HepG2 (cell line): ENCODE measurements around the gene MYLK. TPM values are rescaled to one million over a fixed set of nuclear protein-coding genes. Genes with fewer than 3 reads are reported as not detected.

Experiments used
- ATAC-seq: fragments of 200-7000 bp; cut with Tn5 transposase; 3 replicates; pipeline ENCODE4 v1.9.1; 2020; ENCODE audit warnings: mild to moderate bottlenecking, moderate library complexity
- BruUV-seq: library from RNA; stranded (reverse); fragments of 400-500 nt; replicated peaks from 2 replicates; lab custom pipeline; 2021; lab: Mats Ljungman, UMichigan
- CTCF ChIA-PET: fragments of 300-600 bp; formaldehyde crosslinking; extraction: SDS; loops from one replicate; lab custom pipeline; 2021; ENCODE audit warnings: low total read pairs, inconsistent platforms, low intra/inter-chr PET ratio; lab: Yijun Ruan, JAX
- POLR2A ChIA-PET: fragments of 350-600 bp; sonication (Branson Sonifier 250); formaldehyde crosslinking; loops from one replicate; lab custom pipeline; 2020; ENCODE audit warnings: antibody characterized with exemption, inconsistent platforms; lab: Yijun Ruan, JAX
- DNase-seq: peaks from one replicate; pipeline ENCODE4 v3.0.0-alpha.2; 2015; ENCODE audit warnings: low spot score
- FAIRE-seq: peaks from 3 replicates; lab custom pipeline; 2011; peaks lifted over from hg19 to GRCh38; lab: Jason Lieb, UNC
- H2AFZ ChIP-seq: one replicate; pipeline ENCODE4 v1.6.1; 2011; ENCODE audit warnings: low read length, inconsistent platforms
- H3K27ac ChIP-seq: fragments of 300-600 bp; 3 replicates; pipeline ENCODE4 v1.8.0; 2011; ENCODE audit warnings: mixed run types, mild to moderate bottlenecking, mixed read lengths, low read length, inconsistent platforms; ENCODE audit not compliant: insufficient read depth; ENCODE audit errors: extremely low read length
- H3K27me3 ChIP-seq, 2 experiments: fragments of 200-600 bp in 1 of 2; 2 replicates in 1 of 2; 3 replicates in 1 of 2; pipeline versions ENCODE4 v1.6.0 to v1.8.0; 2011; ENCODE audit warnings: low read length in 2 of 2, mild to moderate bottlenecking in 2 of 2, moderate library complexity in 2 of 2, inconsistent platforms in 1 of 2; ENCODE audit not compliant: insufficient read depth in 2 of 2, control insufficient read depth in 1 of 2
- H3K36me3 ChIP-seq, 2 experiments: fragments of 200-600 bp in 1 of 2; replicated peaks in 1 of 2; 2 replicates in 1 of 2; 3 replicates in 1 of 2; pipeline versions ENCODE4 v1.5.1 to v1.8.0; 2011; ENCODE audit warnings: low read length in 2 of 2, inconsistent platforms in 1 of 2; ENCODE audit not compliant: insufficient read depth in 2 of 2, control insufficient read depth in 1 of 2
- H3K4me1 ChIP-seq: 2 replicates; pipeline ENCODE4 v1.5.1; 2012; ENCODE audit warnings: low read length, inconsistent platforms; ENCODE audit not compliant: insufficient read depth
- H3K4me2 ChIP-seq: 2 replicates; pipeline ENCODE4 v1.6.0; 2011; ENCODE audit warnings: low read depth, low read length, inconsistent platforms
- H3K4me3 ChIP-seq, 3 experiments: fragments of 200-600 bp in 1 of 3; sonication (generic), shearing (Covaris generic) in 1 of 3; replicated peaks in 1 of 3; 2 replicates each; pipeline ENCODE4 v1.5.1; 2011 to 2016; ENCODE audit warnings: low read length in 3 of 3, inconsistent platforms in 2 of 3, low read depth in 2 of 3, mild to moderate bottlenecking in 2 of 3, control low read depth in 1 of 3, mixed read lengths in 1 of 3; ENCODE audit not compliant: insufficient read depth in 1 of 3
- H3K79me2 ChIP-seq: one replicate; pipeline ENCODE4 v1.6.1; 2011; ENCODE audit warnings: low read length, inconsistent platforms; ENCODE audit not compliant: insufficient read depth
- H3K9ac ChIP-seq: 2 replicates; pipeline ENCODE4 v1.6.0; 2011; ENCODE audit warnings: mild to moderate bottlenecking, low read depth, low read length, inconsistent platforms; ENCODE audit not compliant: insufficient read depth
- H3K9me3 ChIP-seq: 2 replicates; pipeline ENCODE4 v1.5.1; 2012; ENCODE audit warnings: mild to moderate bottlenecking, low read length
- H4K20me1 ChIP-seq: 2 replicates; pipeline ENCODE4 v1.6.0; 2011; ENCODE audit warnings: inconsistent platforms, mild to moderate bottlenecking, low read length, moderate library complexity; ENCODE audit not compliant: insufficient read depth
- BHLHE40 ChIP-seq: IDR thresholded peaks from 2 replicates; pipeline ENCODE4 v1.6.1; 2011; ENCODE audit warnings: low read length, improper control_type of control experiment
- ELF1 ChIP-seq: sonication (generic); formaldehyde crosslinking; IDR thresholded peaks from 2 replicates; pipeline ENCODE4 v1.4.0; 2020; ENCODE audit warnings: missing genetic modification reagents
- ELF4 ChIP-seq: sonication (generic); formaldehyde crosslinking; IDR thresholded peaks from 2 replicates; pipeline ENCODE4 v1.5.0; 2020; ENCODE audit warnings: missing genetic modification reagents, mild to moderate bottlenecking, moderate library complexity, borderline replicate concordance
- FLYWCH1 ChIP-seq: sonication (generic); formaldehyde crosslinking; IDR thresholded peaks from 2 replicates; pipeline ENCODE4 v1.8.1; 2023; ENCODE audit warnings: mild to moderate bottlenecking, missing genetic modification reagents
- HDAC6 ChIP-seq: fragments of 200-600 bp; sonication (generic); IDR thresholded peaks from 2 replicates; pipeline ENCODE4 v1.7.0; 2017; ENCODE audit warnings: mild to moderate bottlenecking, antibody characterized with exemption, low read length, low read depth
- HMGA1 ChIP-seq: sonication (generic); formaldehyde crosslinking; conservative IDR thresholded peaks from 2 replicates; pipeline ENCODE4 v1.4.0; 2020; ENCODE audit warnings: missing genetic modification reagents
- JUNB ChIP-seq: sonication (generic); formaldehyde crosslinking; IDR thresholded peaks from 2 replicates; pipeline ENCODE4 v1.8.0; 2022; ENCODE audit warnings: missing genetic modification reagents, mild to moderate bottlenecking, borderline replicate concordance
- KLF6 ChIP-seq: IDR thresholded peaks from 2 replicates; pipeline ENCODE4 v1.8.0; 2016; ENCODE audit warnings: missing biosample characterization, missing genetic modification reagents
- MNT ChIP-seq: fragments of 450-650 bp; IDR thresholded peaks from 2 replicates; pipeline ENCODE4 v1.6.1; 2016
- NFIC ChIP-seq: IDR thresholded peaks from 2 replicates; pipeline ENCODE4 v1.6.1; 2012; ENCODE audit warnings: mild to moderate bottlenecking, low read length, inconsistent platforms
- NPAS2 ChIP-seq: sonication (generic); formaldehyde crosslinking; IDR thresholded peaks from 2 replicates; pipeline ENCODE4 v1.8.0; 2022; ENCODE audit warnings: mild to moderate bottlenecking, missing genetic modification reagents, borderline replicate concordance
- POLR2AphosphoS2 ChIP-seq: IDR thresholded peaks from 2 replicates; pipeline ENCODE4 v1.6.1; 2011; ENCODE audit warnings: low read depth, low read length, improper control_type of control experiment
- RNF2 ChIP-seq: fragments of 450-650 bp; conservative IDR thresholded peaks from 2 replicates; pipeline ENCODE4 v1.6.1; 2016; ENCODE audit warnings: low read depth
- SMAD3 ChIP-seq: sonication (generic); formaldehyde crosslinking; IDR thresholded peaks from 2 replicates; pipeline ENCODE4 v1.4.0; 2020; ENCODE audit warnings: missing genetic modification reagents
- TEAD2 ChIP-seq: sonication (generic); formaldehyde crosslinking; IDR thresholded peaks from 2 replicates; pipeline ENCODE4 v1.9.0; 2021; ENCODE audit warnings: missing genetic modification reagents
- TGIF2 ChIP-seq: IDR thresholded peaks from 2 replicates; pipeline ENCODE4 v1.6.1; 2016; ENCODE audit warnings: control low read depth, missing compliant biosample characterization
- ZKSCAN8 ChIP-seq: IDR thresholded peaks from 2 replicates; pipeline ENCODE4 v1.6.1; 2016; ENCODE audit warnings: borderline replicate concordance, missing genetic modification reagents, missing compliant biosample characterization
- ZNF224 ChIP-seq: sonication (generic); formaldehyde crosslinking; IDR thresholded peaks from 2 replicates; pipeline ENCODE4 v1.5.0; 2020; ENCODE audit warnings: mild to moderate bottlenecking, missing genetic modification reagents
- ZNF674 ChIP-seq: sonication (generic); formaldehyde crosslinking; IDR thresholded peaks from 2 replicates; pipeline ENCODE4 v1.5.0; 2020; ENCODE audit warnings: low read depth, mild to moderate bottlenecking, missing genetic modification reagents
- ZNF678 ChIP-seq: sonication (generic); formaldehyde crosslinking; IDR thresholded peaks from 2 replicates; pipeline ENCODE4 v1.4.0; 2020; ENCODE audit warnings: mild to moderate bottlenecking, missing genetic modification reagents
- ZNF850 ChIP-seq: sonication (generic); formaldehyde crosslinking; conservative IDR thresholded peaks from 2 replicates; pipeline ENCODE4 v1.9.0; 2021; ENCODE audit warnings: mild to moderate bottlenecking, missing genetic modification reagents
- WGBS: methylation state at CpG from one replicate; pipeline ENCODE4 v1.1.6; 2017; ENCODE audit warnings: low lambda C conversion rate; 5-methylcytosine and 5-hydroxymethylcytosine counted together
- in situ Hi-C: cut with HindIII; loops from 2 replicates; pipeline ENCODE4 v1.10.0; 2017; ENCODE audit warnings: low pct_unique_long_range_greater_than_20kb; ENCODE audit not compliant: extremely low pct_ligation_motif_present
- intact Hi-C: fragments of 100-400 bp; cut with micrococcal nuclease; formaldehyde crosslinking; loops from one replicate; pipeline ENCODE4 v1.10.0; 2022; ENCODE audit not compliant: unreplicated experiment
- polyA plus RNA-seq, 8 experiments: library from polyadenylated mRNA; depleted of rRNA in 3 of 8; stranded (reverse) in 7 of 8; unstranded in 1 of 8; fragments of >200 nt; fragmentation: Illumina TruSeq in 4 of 8; extraction: Trizol in 4 of 8; gene quantifications; 2 replicates each; pipeline versions ENCODE4 v1.2.1 to v1.2.3, GENCODE V29; 2011 to 2016; ENCODE audit warnings: low read depth in 4 of 8, missing spikeins in 1 of 8, mixed read lengths in 1 of 8; ENCODE audit not compliant: insufficient read depth in 1 of 8
- total RNA-seq, 5 experiments: library from RNA; depleted of rRNA; stranded (reverse); fragments of >200 nt; fragmentation: Illumina TruSeq; extraction: Trizol; gene quantifications; 2 replicates each; pipeline ENCODE4 v1.2.3, GENCODE V29; 2016; ENCODE audit warnings: low read depth in 1 of 5

Gene MYLK
- total and polyA plus RNA-seq, 2 of the 13 experiments (the other 11 are each of a cell fraction or from before 2014, with no cell fraction given), result 10.6 to 34.9 TPM

GRCh38 chr3:123914829-123915228 is 30.7 kb upstream of the MYLK start:
- DNase-seq (no peak), FAIRE-seq (no peak), ATAC-seq (no peak)
- Histone ChIP-seq H3K9me3 (no peaks in the 10 kb centered on the region), H3K27ac (no peak overlapping the region), H3K79me2 (no peaks in the 10 kb centered on the region), H3K9ac (no peak overlapping the region), H3K27me3 (no peaks in the 10 kb centered on the region), H4K20me1 (no peaks in the 10 kb centered on the region), H3K4me1 (no peaks in the 10 kb centered on the region), H3K4me3 (no peak overlapping the region), H3K36me3 (peaks cover 2 to 10% of the 10 kb centered on the region in 2 experiments; a peak in 1 of 5 replicates), H2AFZ (no peak overlapping the region), H3K4me2 (no peak overlapping the region)
- in situ Hi-C loops (no loop called here), intact Hi-C loops (no loop called here)
- CTCF ChIA-PET, result no interaction called here
- POLR2A ChIA-PET, result no interaction called here
- BruUV-seq, result no TSS peak
- WGBS, result 75% methylated on average over 5 of the region's 5 CpGs
- TF ChIP-seq SMAD3 (CRISPR knock-in tag), result no peak
- TF ChIP-seq MNT, result no peak
- TF ChIP-seq TGIF2, result no peak
- no peak for TF ChIP-seq ZNF850 (CRISPR knock-in tag)
- TF ChIP-seq BHLHE40, result no peak
- no peak for TF ChIP-seq RNF2

- Histone ChIP-seq H3K36me3 (0 out of 5 replicates have a peak, but pooled peaks cover 0 to under 1% of the 10 kb centered on the region in 2 experiments), H3K4me1 (no peaks in the 10 kb centered on the region), H2AFZ (no peak overlapping the region), H3K9ac (no peak overlapping the region), H3K9me3 (no peaks in the 10 kb centered on the region), H3K27me3 (0 out of 5 replicates have a peak, but pooled peaks cover 0 to 3% of the 10 kb centered on the region in 2 experiments), H3K4me3 (no peak overlapping the region), H3K79me2 (no peaks in the 10 kb centered on the region), H4K20me1 (no peaks in the 10 kb centered on the region), H3K27ac (no peak overlapping the region), H3K4me2 (no peak overlapping the region)
- FAIRE-seq (no peak), DNase-seq (no peak), ATAC-seq (no peak)
- TF ChIP-seq HMGA1 (CRISPR knock-in tag), result no peak
- TF ChIP-seq POLR2AphosphoS2, result no peak
- no peak for TF ChIP-seq ZKSCAN8 (CRISPR knock-in tag)
- no peak for TF ChIP-seq ELF4 (CRISPR knock-in tag)
- TF ChIP-seq NFIC, result no peak
- no peak for TF ChIP-seq JUNB (CRISPR knock-in tag)
- TF ChIP-seq TEAD2 (CRISPR knock-in tag), result no peak
- no peak for TF ChIP-seq HDAC6
- TF ChIP-seq ELF1, result no peak
- TF ChIP-seq KLF6 (CRISPR knock-in tag), result no peak
- TF ChIP-seq ZNF224 (CRISPR knock-in tag), result no peak
- TF ChIP-seq ZNF678, result no peak
- no peak for TF ChIP-seq ZNF674 (CRISPR knock-in tag)
- no peak for TF ChIP-seq FLYWCH1
- no peak for TF ChIP-seq NPAS2 (CRISPR knock-in tag)
- ChIA-PET POLR2A (no interaction called here), CTCF (no interaction called here)
- no TSS peak for BruUV-seq
- 98% methylated on average over 2 of the region's 2 CpGs for WGBS
- intact Hi-C loops, result no loop called here
- in situ Hi-C loops, result no loop called here
These were observed 25.7 kb upstream of the MYLK start for GRCh38 chr3:123909785-123910184.
